Gastroesophageal sphincter (tissue), 4 donors: ENCODE data around the gene NRP2. TPM values are rescaled to one million over a fixed set of nuclear protein-coding genes. Genes with fewer than 3 reads are reported as not detected.

Experiments used
- ATAC-seq: fragments of 150-250 bp; one replicate; pipeline ENCODE4 v1.9.1; 2016; ENCODE audit warnings: mild to moderate bottlenecking, moderate library complexity
- H3K27ac ChIP-seq, 4 donors: fragments of 200-600 bp; sonication (generic) in 3 of 4; 1 replicate in 3 of 4; 2 replicates in 1 of 4; pipeline ENCODE4 v1.5.1; 2016 to 2019
- H3K27me3 ChIP-seq: fragments of 200-600 bp; sonication (generic); one replicate; pipeline ENCODE4 v1.5.1; 2019
- H3K36me3 ChIP-seq, 2 donors: fragments of 200-600 bp; sonication (generic); one replicate each; pipeline ENCODE4 v1.5.1; 2019; ENCODE audit warnings: control low read depth in 1 of 2
- H3K4me1 ChIP-seq, 3 donors: fragments of 200-600 bp; sonication (generic); 1 replicate in 2 of 3; 2 replicates in 1 of 3; pipeline ENCODE4 v1.5.1; 2016 to 2019; ENCODE audit warnings: control low read depth in 2 of 3
- H3K4me3 ChIP-seq, 2 donors: fragments of 200-600 bp; sonication (generic); one replicate each; pipeline ENCODE4 v1.5.1; 2019; ENCODE audit warnings: mild to moderate bottlenecking in 1 of 2, moderate library complexity in 1 of 2
- H3K9me3 ChIP-seq, 3 donors: fragments of 200-600 bp; sonication (generic); one replicate each; pipeline ENCODE4 v1.5.1; 2017 to 2019; ENCODE audit warnings: control low read depth in 2 of 3
- CTCF ChIP-seq, 4 experiments: fragments of 200-600 bp in 2 of 4; fragments of 450-650 bp in 2 of 4; sonication (generic) in 1 of 4; IDR thresholded peaks; one replicate each; pipeline ENCODE4 v1.5.1; 2017 to 2019; ENCODE audit warnings: antibody characterized with exemption in 4 of 4, mild to moderate bottlenecking in 2 of 4, moderate library complexity in 2 of 4
- EP300 ChIP-seq: sonication (generic); formaldehyde crosslinking; IDR thresholded peaks from one replicate; pipeline ENCODE4 v1.6.1; 2017; ENCODE audit warnings: antibody characterized with exemption, mild to moderate bottlenecking
- POLR2A ChIP-seq, 2 donors: fragments of 450-650 bp; IDR thresholded peaks; one replicate each; pipeline ENCODE4 v1.6.1; 2017; ENCODE audit warnings: antibody characterized with exemption in 2 of 2, mild to moderate bottlenecking in 2 of 2, moderate library complexity in 1 of 2
- POLR2AphosphoS5 ChIP-seq: sonication (generic); formaldehyde crosslinking; IDR thresholded peaks from one replicate; pipeline ENCODE4 v1.6.1; 2017; ENCODE audit warnings: antibody characterized with exemption
- whole genome bisulfite sequencing, 2 donors: methylation state at CpG; one replicate each; pipeline ENCODE4 v1.1.5; 2018; ENCODE audit warnings: low coverage in 1 of 2; 5-methylcytosine and 5-hydroxymethylcytosine counted together
- total RNA-seq, 4 donors: library from RNA; depleted of rRNA; stranded (reverse); fragments of >200 nt; gene quantifications; one replicate each; pipeline ENCODE4 v1.1.0, GENCODE V29; 2016

The NRP2 gene
- total RNA-seq, 4 donors from 2014 or later, result 278 to 466 (median 371) TPM

GRCh38 chr2:205738117-205738968 lies 56.0 kb downstream of the NRP2 start:
- TF ChIP-seq EP300 (no peak), CTCF (IDR thresholded peaks at IDR 0.05) (no peak), POLR2A (IDR thresholded peaks at IDR 0.05) (no peak), POLR2AphosphoS5 (peak; percentile 36)
- Histone ChIP-seq H3K9me3 (no peaks in the 10 kb centered on the region), H3K4me1 (peaks cover 6 to 98% (median 12%) of the 10 kb centered on the region in 3 donors), H3K36me3 (peaks cover 0 to 77% of the 10 kb centered on the region in 2 donors), H3K27me3 (no peaks in the 10 kb centered on the region), H3K27ac (peak overlapping the region; percentile 26 to 96 (median 92)), H3K4me3 (no peak overlapping the region)
- WGBS, 2 donors, result 51 to 62% methylated on average over 6 to 13 of the region's 15 CpGs
- no peak for ATAC-seq

GRCh38 chr2:205739620-205740019 lies 57.3 kb downstream of the NRP2 start:
- no peaks in the 10 kb centered on the region for H3K27me3 ChIP-seq
- H3K27ac ChIP-seq, result peak overlapping the region in 3 of 4 donors; percentile 61 to 96 (median 94)
- TF ChIP-seq CTCF (IDR thresholded peaks at IDR 0.05), result no peak
- no peak for TF ChIP-seq POLR2A (IDR thresholded peaks at IDR 0.05)
- no peak for TF ChIP-seq POLR2AphosphoS5
- TF ChIP-seq EP300, result no peak
- H3K4me3 ChIP-seq, result no peak overlapping the region
- peaks cover 5 to 98% (median 6%) of the 10 kb centered on the region in 3 donors for H3K4me1 ChIP-seq
- 92 to 100% methylated on average over 1 of the region's 1 CpG for WGBS, 2 donors
- no peak for ATAC-seq
- no peaks in the 10 kb centered on the region for H3K9me3 ChIP-seq
- peaks cover 0 to 90% of the 10 kb centered on the region in 2 donors for H3K36me3 ChIP-seq

- Histone ChIP-seq H3K27me3 (no peaks in the 10 kb centered on the region), H3K27ac (peak overlapping the region in 3 of 4 donors; percentile 94 to 96 (median 94)), H3K36me3 (peaks cover 0 to 97% of the 10 kb centered on the region in 2 donors), H3K4me3 (no peak overlapping the region), H3K4me1 (peaks cover 0 to 98% (median 5%) of the 10 kb centered on the region in 3 donors), H3K9me3 (no peaks in the 10 kb centered on the region)
- 95% methylated on average over 8 of the region's 8 CpGs; no CpG with 5 or more reads in 1 of the 2 donors for WGBS, 2 donors
- ATAC-seq, result no peak
- TF ChIP-seq POLR2A (IDR thresholded peaks at IDR 0.05), result no peak
- no peak for TF ChIP-seq EP300
- TF ChIP-seq CTCF (IDR thresholded peaks at IDR 0.05), result no peak
- TF ChIP-seq POLR2AphosphoS5, result no peak
Observed at GRCh38 chr2:205740381-205740780, 58.1 kb downstream of the NRP2 start.

GRCh38 chr2:205741256-205741978 lies 59.1 kb downstream of the NRP2 start:
- no peak for ATAC-seq
- H3K27me3 ChIP-seq, result no peaks in the 10 kb centered on the region
- 64 to 74% methylated on average over 3 to 4 of the region's 4 CpGs for WGBS, 2 donors
- H3K9me3 ChIP-seq, result no peaks in the 10 kb centered on the region
- peaks cover 0 to 100% of the 10 kb centered on the region in 2 donors for H3K36me3 ChIP-seq
- peaks cover 0 to 98% (median 0%) of the 10 kb centered on the region in 3 donors for H3K4me1 ChIP-seq
- peak overlapping the region in 3 of 4 donors; percentile 94 to 96 (median 94) for H3K27ac ChIP-seq
- TF ChIP-seq POLR2AphosphoS5 (no peak), EP300 (no peak), POLR2A (IDR thresholded peaks at IDR 0.05) (no peak), CTCF (IDR thresholded peaks at IDR 0.05) (no peak)
- H3K4me3 ChIP-seq, result no peak overlapping the region
